ENCODE measurements around the gene BZW1.

BZW1 gene

DNA sequence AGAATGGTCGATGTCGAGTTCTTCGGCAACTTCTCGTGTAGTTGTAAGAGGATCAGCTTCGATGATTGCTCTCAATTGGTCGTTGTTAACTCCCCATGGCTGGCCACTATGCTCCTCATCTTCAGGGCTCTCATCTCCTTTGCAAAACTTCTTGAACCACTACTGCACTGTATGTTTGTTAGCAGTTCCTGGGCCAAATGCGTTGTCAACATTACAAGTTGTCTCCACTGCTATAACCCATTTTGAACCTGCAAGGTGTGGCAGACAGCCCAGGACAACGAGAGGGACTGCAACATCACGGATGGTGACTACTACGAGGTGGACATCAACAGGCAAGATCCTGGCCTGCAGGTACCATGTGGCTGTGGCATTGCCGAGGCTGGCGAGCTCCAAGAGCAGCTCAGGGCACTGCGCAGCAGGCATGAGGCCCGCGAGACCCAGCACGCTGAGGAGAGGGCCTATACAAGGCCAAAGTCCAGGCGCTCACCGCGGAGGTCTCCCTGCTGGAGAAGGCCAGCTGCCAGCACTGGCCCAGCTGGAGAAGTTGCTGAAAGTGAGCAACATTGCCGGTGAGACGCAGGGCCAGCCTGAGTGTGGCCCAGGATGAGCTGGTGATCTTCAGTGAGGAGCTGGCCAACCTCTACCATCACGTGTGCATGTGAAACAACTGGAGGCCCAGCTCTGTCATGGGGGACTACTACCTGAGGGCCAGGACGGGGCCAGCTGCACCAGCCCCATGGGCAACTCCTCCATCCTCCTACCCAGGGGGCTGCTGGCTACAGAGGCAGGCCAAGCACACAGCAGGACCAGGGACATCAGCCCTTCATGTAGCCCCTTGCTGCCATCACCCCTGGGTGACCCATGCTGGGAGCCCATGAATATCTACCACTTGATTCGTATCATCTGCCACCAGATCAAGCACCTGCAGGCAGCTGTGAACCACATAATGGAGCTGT, 32.6 kb downstream of the BZW1 start:
- Histone ChIP-seq H3K9ac (ENCODE audit: low read depth, low read length) (no peak overlapping the region), H4K20me1 (ENCODE audit: insufficient read depth, low read length) (no peaks in the 10 kb centered on the region), H3K36me3 (ENCODE audit: insufficient read depth, low read length) (no peaks in the 10 kb centered on the region), H3K9me3 (ENCODE audit: insufficient read depth, low read length, severe bottlenecking) (no peaks in the 10 kb centered on the region), H3K27me3 (ENCODE audit: insufficient read depth, low read length, poor library complexity) (no peaks in the 10 kb centered on the region), H3K27ac (ENCODE audit: low read length) (no peak overlapping the region), H3K4me2 (ENCODE audit: insufficient read depth, low read length) (no peak overlapping the region), H2AFZ (ENCODE audit: low read depth, low read length) (no peak overlapping the region), H3K4me1 (ENCODE audit: insufficient read depth, low read length) (no peaks in the 10 kb centered on the region), H3K79me2 (ENCODE audit: insufficient read depth, low read length) (no peaks in the 10 kb centered on the region), H3K4me3 (ENCODE audit: low read depth in 1 of 2, low read length in 2 of 2) (no peak overlapping the region)
- ATAC-seq (ENCODE audit: insufficient read depth, low read depth) (no peak; the same call in 2 of the 3 replicates), DNase-seq (no peak)
- TF ChIP-seq, protein P1, sequence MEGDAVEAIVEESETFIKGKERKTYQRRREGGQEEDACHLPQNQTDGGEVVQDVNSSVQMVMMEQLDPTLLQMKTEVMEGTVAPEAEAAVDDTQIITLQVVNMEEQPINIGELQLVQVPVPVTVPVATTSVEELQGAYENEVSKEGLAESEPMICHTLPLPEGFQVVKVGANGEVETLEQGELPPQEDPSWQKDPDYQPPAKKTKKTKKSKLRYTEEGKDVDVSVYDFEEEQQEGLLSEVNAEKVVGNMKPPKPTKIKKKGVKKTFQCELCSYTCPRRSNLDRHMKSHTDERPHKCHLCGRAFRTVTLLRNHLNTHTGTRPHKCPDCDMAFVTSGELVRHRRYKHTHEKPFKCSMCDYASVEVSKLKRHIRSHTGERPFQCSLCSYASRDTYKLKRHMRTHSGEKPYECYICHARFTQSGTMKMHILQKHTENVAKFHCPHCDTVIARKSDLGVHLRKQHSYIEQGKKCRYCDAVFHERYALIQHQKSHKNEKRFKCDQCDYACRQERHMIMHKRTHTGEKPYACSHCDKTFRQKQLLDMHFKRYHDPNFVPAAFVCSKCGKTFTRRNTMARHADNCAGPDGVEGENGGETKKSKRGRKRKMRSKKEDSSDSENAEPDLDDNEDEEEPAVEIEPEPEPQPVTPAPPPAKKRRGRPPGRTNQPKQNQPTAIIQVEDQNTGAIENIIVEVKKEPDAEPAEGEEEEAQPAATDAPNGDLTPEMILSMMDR (IDR thresholded peaks at IDR 0.05; ENCODE audit: borderline replicate concordance, extremely low read depth, low read length, poor library complexity, severe bottlenecking): no peak
- no peak for TF ChIP-seq EZH2 (IDR thresholded peaks at IDR 0.05; ENCODE audit: borderline replicate concordance, low read depth, low read length, severe bottlenecking)

DNA sequence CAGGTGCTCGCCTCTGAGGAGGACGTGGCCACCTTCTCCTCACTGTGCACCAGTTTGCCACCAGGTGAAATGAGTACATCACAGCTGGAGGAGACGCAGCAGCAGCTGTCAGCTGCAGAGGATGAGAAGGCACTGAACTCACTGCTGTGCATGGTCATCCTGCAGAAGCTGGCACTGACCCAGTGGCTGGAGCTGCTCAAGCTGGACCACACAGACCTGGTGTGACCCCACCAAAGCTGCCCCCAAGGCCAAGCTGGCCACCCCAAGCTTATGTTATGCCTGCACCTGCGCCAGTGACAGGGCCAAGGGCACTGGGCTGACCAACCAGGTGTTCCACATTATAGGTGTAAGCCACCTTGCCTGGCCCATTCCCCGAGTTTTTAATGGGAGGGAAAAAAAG, 33.5 kb downstream of the BZW1 start:
- Histone ChIP-seq H2AFZ (ENCODE audit: low read depth, low read length) (no peak overlapping the region), H3K4me3 (ENCODE audit: low read depth in 1 of 2, low read length in 2 of 2) (no peak overlapping the region), H3K4me2 (ENCODE audit: insufficient read depth, low read length) (no peak overlapping the region), H3K4me1 (ENCODE audit: insufficient read depth, low read length) (no peaks in the 10 kb centered on the region), H4K20me1 (ENCODE audit: insufficient read depth, low read length) (no peaks in the 10 kb centered on the region), H3K36me3 (ENCODE audit: insufficient read depth, low read length) (no peaks in the 10 kb centered on the region), H3K9ac (ENCODE audit: low read depth, low read length) (no peak overlapping the region), H3K27me3 (ENCODE audit: insufficient read depth, low read length, poor library complexity) (no peaks in the 10 kb centered on the region), H3K9me3 (ENCODE audit: insufficient read depth, low read length, severe bottlenecking) (no peaks in the 10 kb centered on the region), H3K79me2 (ENCODE audit: insufficient read depth, low read length) (no peaks in the 10 kb centered on the region), H3K27ac (ENCODE audit: low read length) (no peak overlapping the region)
- DNase-seq (no peak), ATAC-seq (ENCODE audit: insufficient read depth, low read depth) (no peak; the same call in 2 of the 3 replicates)
- no peak for TF ChIP-seq EZH2 (IDR thresholded peaks at IDR 0.05; ENCODE audit: borderline replicate concordance, low read depth, low read length, severe bottlenecking)
- TF ChIP-seq, protein P1 (IDR thresholded peaks at IDR 0.05; ENCODE audit: borderline replicate concordance, extremely low read depth, low read length, poor library complexity, severe bottlenecking): no peak

DNA sequence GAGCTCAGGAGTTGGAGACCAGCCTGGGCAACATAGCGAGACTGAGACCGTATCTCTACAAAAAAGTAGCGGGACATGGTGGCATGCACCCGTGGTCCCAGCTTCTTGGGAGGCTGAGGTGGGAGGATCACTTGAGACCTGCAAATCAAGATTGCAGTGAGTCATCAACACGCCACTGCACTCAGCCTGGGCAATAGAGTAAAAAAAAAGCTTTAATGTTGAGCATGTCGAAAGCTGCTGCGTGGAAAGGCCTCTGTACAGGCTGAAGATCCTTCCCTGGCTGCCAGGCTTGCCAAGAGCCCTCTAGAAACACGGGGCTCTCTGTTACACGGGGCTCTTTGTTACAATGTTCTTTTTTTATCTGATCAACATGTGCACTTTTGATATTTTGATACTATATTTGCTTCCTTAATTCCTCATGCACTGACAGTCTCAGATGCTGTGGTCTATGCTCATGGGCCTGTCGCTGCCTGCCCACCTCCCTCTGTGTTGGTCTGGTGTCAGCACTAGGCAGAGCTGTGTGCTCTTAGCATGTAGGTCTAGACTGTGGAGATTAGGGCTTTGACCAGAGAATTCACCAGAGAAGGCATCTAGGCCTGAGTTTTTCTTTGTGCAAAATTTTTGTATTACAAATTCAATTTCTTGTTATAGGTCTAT, 34.1 kb downstream of the BZW1 start:
- DNase-seq (no peak), ATAC-seq (ENCODE audit: insufficient read depth, low read depth) (no peak)
- Histone ChIP-seq H3K4me2 (ENCODE audit: insufficient read depth, low read length) (no peak overlapping the region), H3K4me1 (ENCODE audit: insufficient read depth, low read length) (no peaks in the 10 kb centered on the region), H3K79me2 (ENCODE audit: insufficient read depth, low read length) (no peaks in the 10 kb centered on the region), H2AFZ (ENCODE audit: low read depth, low read length) (no peak overlapping the region), H3K36me3 (ENCODE audit: insufficient read depth, low read length) (peaks cover under 1% of the 10 kb centered on the region; the same call in 1 of the 2 replicates), H4K20me1 (ENCODE audit: insufficient read depth, low read length) (no peaks in the 10 kb centered on the region), H3K9ac (ENCODE audit: low read depth, low read length) (no peak overlapping the region), H3K4me3 (ENCODE audit: low read depth in 1 of 2, low read length in 2 of 2) (no peak overlapping the region), H3K27ac (ENCODE audit: low read length) (no peak overlapping the region), H3K9me3 (ENCODE audit: insufficient read depth, low read length, severe bottlenecking) (no peaks in the 10 kb centered on the region), H3K27me3 (ENCODE audit: insufficient read depth, low read length, poor library complexity) (no peaks in the 10 kb centered on the region)
- TF ChIP-seq, protein P1 (IDR thresholded peaks at IDR 0.05; ENCODE audit: borderline replicate concordance, extremely low read depth, low read length, poor library complexity, severe bottlenecking): no peak
- no peak for TF ChIP-seq EZH2 (IDR thresholded peaks at IDR 0.05; ENCODE audit: borderline replicate concordance, low read depth, low read length, severe bottlenecking)
